HEK293 (cell line): ENCODE measurements around the gene TMPRSS6.
A peak's percentile ranks its signal among the peaks of the same experiment; 100 is the strongest.

Source experiments
- CTCF ChIA-PET: fragments of 350-600 bp; formaldehyde crosslinking; extraction: SDS; loops from one replicate; lab custom pipeline; 2021; ENCODE audit warnings: antibody characterized with exemption; lab: Yijun Ruan, JAX
- POLR2A ChIA-PET: fragments of 300-600 bp; formaldehyde crosslinking; extraction: SDS; loops from one replicate; lab custom pipeline; 2020; ENCODE audit warnings: antibody characterized with exemption, inconsistent platforms; lab: Yijun Ruan, JAX
- H3K27ac ChIP-seq: fragments of 200-500 bp; sonication (Bioruptor generic); 2 replicates; pipeline ENCODE4 v1.5.1; 2014; ENCODE audit warnings: low read depth, low read length, control low read depth, inconsistent platforms; ENCODE audit errors: extremely low read depth
- H3K36me3 ChIP-seq, 2 experiments: fragments of 200-500 bp in 1 of 2; sonication (Bioruptor generic) in 1 of 2; 1 replicate in 1 of 2; 2 replicates in 1 of 2; pipeline ENCODE4 v1.5.1; 2014 to 2017; ENCODE audit warnings: inconsistent platforms in 2 of 2, low read length in 2 of 2; ENCODE audit not compliant: control insufficient read depth in 2 of 2, insufficient read depth in 1 of 2
- H3K4me1 ChIP-seq: fragments of 200-500 bp; sonication (Bioruptor generic); 2 replicates; pipeline ENCODE4 v1.5.1; 2014; ENCODE audit warnings: mild to moderate bottlenecking, low read length, inconsistent platforms; ENCODE audit not compliant: control insufficient read depth, insufficient read depth
- H3K4me3 ChIP-seq: 2 replicates; pipeline ENCODE4 v1.5.1; 2011; ENCODE audit warnings: low read depth, mild to moderate bottlenecking, control low read depth, low read length, moderate library complexity
- H3K9me3 ChIP-seq: fragments of 200-500 bp; sonication (Bioruptor generic); 2 replicates; pipeline ENCODE4 v1.5.1; 2014; ENCODE audit warnings: low read depth, low read length, inconsistent platforms; ENCODE audit not compliant: control insufficient read depth, insufficient read depth
- EGR2 ChIP-seq: fragments of 450-650 bp; formaldehyde crosslinking; IDR thresholded peaks from 2 replicates; pipeline ENCODE4 v1.5.1; 2016; ENCODE audit warnings: low read depth, missing biosample characterization, missing genetic modification characterization
- KLF1 ChIP-seq: fragments of 450-650 bp; formaldehyde crosslinking; IDR thresholded peaks from 2 replicates; pipeline ENCODE4 v1.5.1; 2016; ENCODE audit warnings: missing biosample characterization, missing genetic modification characterization
- MEIS1 ChIP-seq: sonication (generic); formaldehyde crosslinking; IDR thresholded peaks from 2 replicates; pipeline ENCODE4 v1.8.1; 2022; ENCODE audit warnings: missing genetic modification reagents, mild to moderate bottlenecking, borderline replicate concordance
- ZBTB7A ChIP-seq: fragments of 450-650 bp; formaldehyde crosslinking; IDR thresholded peaks from 2 replicates; pipeline ENCODE4 v1.5.1; 2016; ENCODE audit warnings: low read depth, missing biosample characterization, missing genetic modification characterization
- ZNF121 ChIP-seq: fragments of 450-650 bp; formaldehyde crosslinking; IDR thresholded peaks from 2 replicates; pipeline ENCODE4 v1.5.1; 2016; ENCODE audit warnings: missing biosample characterization, missing genetic modification characterization
- ZNF221 ChIP-seq: fragments of 450-650 bp; formaldehyde crosslinking; IDR thresholded peaks from 2 replicates; pipeline ENCODE4 v1.5.1; 2017; ENCODE audit warnings: missing biosample characterization, missing genetic modification characterization, borderline replicate concordance
- ZNF302 ChIP-seq: fragments of 450-650 bp; formaldehyde crosslinking; IDR thresholded peaks from 2 replicates; pipeline ENCODE4 v1.5.1; 2016; ENCODE audit warnings: missing biosample characterization, missing genetic modification characterization, low read depth
- ZNF341 ChIP-seq: fragments of 450-650 bp; formaldehyde crosslinking; IDR thresholded peaks from 2 replicates; pipeline ENCODE4; 2016; ENCODE audit warnings: low read depth, missing biosample characterization, missing genetic modification characterization
- ZNF354C ChIP-seq: fragments of 450-650 bp; formaldehyde crosslinking; IDR thresholded peaks from 2 replicates; pipeline ENCODE4 v1.5.1; 2016; ENCODE audit warnings: missing biosample characterization, missing genetic modification characterization, low read depth, borderline replicate concordance
- ZNF48 ChIP-seq: fragments of 450-650 bp; formaldehyde crosslinking; IDR thresholded peaks from 2 replicates; pipeline ENCODE4 v1.5.1; 2016; ENCODE audit warnings: missing biosample characterization, missing genetic modification characterization
- ZNF548 ChIP-seq: fragments of 450-650 bp; formaldehyde crosslinking; IDR thresholded peaks from 2 replicates; pipeline ENCODE4 v1.5.1; 2016; ENCODE audit warnings: missing biosample characterization, missing genetic modification characterization
- ZNF571 ChIP-seq: fragments of 450-650 bp; formaldehyde crosslinking; IDR thresholded peaks from 2 replicates; pipeline ENCODE4 v1.5.0; 2017; ENCODE audit warnings: missing biosample characterization, missing genetic modification characterization
- ZNF621 ChIP-seq: fragments of 450-650 bp; formaldehyde crosslinking; IDR thresholded peaks from 2 replicates; pipeline ENCODE4 v1.5.1; 2017; ENCODE audit warnings: missing biosample characterization, missing genetic modification characterization
- ZNF670 ChIP-seq: fragments of 450-650 bp; formaldehyde crosslinking; IDR thresholded peaks from 2 replicates; pipeline ENCODE4 v1.5.1; 2016; ENCODE audit warnings: missing biosample characterization, missing genetic modification characterization, low read depth
- ZNF768 ChIP-seq: fragments of 450-650 bp; formaldehyde crosslinking; IDR thresholded peaks from 2 replicates; pipeline ENCODE4 v1.5.1; 2018; ENCODE audit warnings: missing biosample characterization, mild to moderate bottlenecking, missing genetic modification characterization
- ZNF791 ChIP-seq: fragments of 450-650 bp; formaldehyde crosslinking; IDR thresholded peaks from 2 replicates; pipeline ENCODE4 v1.5.1; 2016; ENCODE audit warnings: missing biosample characterization, missing genetic modification characterization
- TF ChIP-seq, protein P1 (sequence below): fragments of 450-650 bp; formaldehyde crosslinking; IDR thresholded peaks from 2 replicates; pipeline ENCODE4 v1.5.1; 2016; ENCODE audit warnings: missing biosample characterization, missing genetic modification characterization

TMPRSS6 gene

DNA sequence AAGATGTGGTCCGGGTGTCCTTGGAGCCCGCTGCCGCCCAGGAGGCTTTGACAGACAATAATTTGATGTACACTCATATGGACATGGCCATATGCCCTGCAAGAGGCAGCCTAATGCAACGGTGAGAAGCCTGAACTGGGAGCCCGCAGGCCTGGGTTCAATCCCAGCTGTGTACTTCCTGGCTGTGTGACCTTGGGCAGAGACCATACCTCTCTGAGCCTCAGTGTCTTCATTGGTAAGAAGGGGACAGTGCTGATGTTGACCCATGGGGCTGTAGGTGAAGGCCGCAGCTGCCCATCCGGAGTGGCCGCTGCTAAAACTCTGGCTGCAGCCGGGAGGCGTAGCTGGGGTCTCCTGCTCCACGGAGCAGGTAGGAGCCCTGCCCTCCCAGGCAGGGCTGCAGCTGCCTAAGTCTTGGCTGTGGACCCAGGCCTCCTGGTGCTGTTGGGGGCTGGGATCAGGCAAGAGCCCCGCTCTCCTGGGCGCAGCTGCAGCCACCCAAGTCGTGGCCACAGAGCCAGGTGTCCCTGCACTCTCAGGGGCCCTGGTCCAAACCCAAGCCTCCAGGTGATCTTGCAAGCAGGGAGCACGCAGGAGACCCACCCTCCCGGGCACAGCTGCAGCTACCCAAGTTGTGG is 31.3 kb upstream of the TMPRSS6 start:
- Histone ChIP-seq H3K4me3 (no peak overlapping the region), H3K9me3 (no peaks in the 10 kb centered on the region), H3K27ac (no peak overlapping the region)
- no peak for TF ChIP-seq ZNF548 (tag by site-specific recombination)
- TF ChIP-seq ZBTB7A (tag by site-specific recombination) = no peak
- 0 out of 2 replicates have a peak, but pooled peaks have one; percentile 29 for TF ChIP-seq ZNF768 (tag by site-specific recombination)
- TF ChIP-seq ZNF48 = no peak
- TF ChIP-seq, all 188 proteins: peak for 1
- ChIA-PET CTCF (interaction anchor here (0.5 to 1.3 kb wide), 8 partner anchors 15 to 550 kb away, joined by 3 to 5 read pairs (median 4); partner anchors contain the start of gene CDC42EP1), POLR2A (interaction anchor here (2.0 kb wide), 1 partner anchor 59 kb away, joined by 6 read pairs; no protein-coding TSS in a partner anchor)
- H3K4me1 ChIP-seq = peaks cover 6% of the 10 kb centered on the region; the same call in 1 of the 2 replicates
- H3K36me3 ChIP-seq = no peaks in the 10 kb centered on the region

DNA sequence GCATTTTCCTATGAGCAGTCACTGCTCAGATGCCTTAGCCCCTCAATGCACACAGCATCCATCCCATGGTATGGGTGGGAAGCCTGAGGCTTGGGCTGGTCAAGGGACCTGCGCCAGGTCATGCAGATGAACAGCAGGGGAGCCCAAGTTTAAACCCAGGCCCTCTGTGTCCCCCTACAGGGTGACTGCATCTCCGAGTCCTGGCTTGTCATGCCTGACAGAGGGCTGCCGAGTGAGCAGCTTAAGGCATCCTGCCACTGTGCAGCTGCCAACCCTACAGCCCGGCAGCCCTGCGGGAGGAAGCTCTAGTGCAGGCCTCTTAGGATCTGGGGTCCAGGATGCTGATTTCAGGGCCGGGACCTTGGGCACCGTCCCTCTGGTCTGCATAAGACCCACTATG is 30.2 kb upstream of the TMPRSS6 start:
- TF ChIP-seq ZNF670 (tag by site-specific recombination) (no peak), ZNF121 (no peak), ZNF571 (no peak), ZBTB7A (tag by site-specific recombination) (no peak), ZNF302 (no peak)
- Histone ChIP-seq H3K36me3 (no peaks in the 10 kb centered on the region), H3K4me3 (no peak overlapping the region), H3K27ac (no peak overlapping the region), H3K9me3 (no peaks in the 10 kb centered on the region), H3K4me1 (no peaks in the 10 kb centered on the region)
- ChIA-PET POLR2A (interaction anchor here (2.0 kb wide), 1 partner anchor 60 kb away, joined by 6 read pairs; no protein-coding TSS in a partner anchor), CTCF (interaction anchor here (0.6 to 1.2 kb wide), 4 partner anchors 34 to 549 kb away, joined by 3 to 4 read pairs (median 3); no protein-coding TSS in a partner anchor)

DNA sequence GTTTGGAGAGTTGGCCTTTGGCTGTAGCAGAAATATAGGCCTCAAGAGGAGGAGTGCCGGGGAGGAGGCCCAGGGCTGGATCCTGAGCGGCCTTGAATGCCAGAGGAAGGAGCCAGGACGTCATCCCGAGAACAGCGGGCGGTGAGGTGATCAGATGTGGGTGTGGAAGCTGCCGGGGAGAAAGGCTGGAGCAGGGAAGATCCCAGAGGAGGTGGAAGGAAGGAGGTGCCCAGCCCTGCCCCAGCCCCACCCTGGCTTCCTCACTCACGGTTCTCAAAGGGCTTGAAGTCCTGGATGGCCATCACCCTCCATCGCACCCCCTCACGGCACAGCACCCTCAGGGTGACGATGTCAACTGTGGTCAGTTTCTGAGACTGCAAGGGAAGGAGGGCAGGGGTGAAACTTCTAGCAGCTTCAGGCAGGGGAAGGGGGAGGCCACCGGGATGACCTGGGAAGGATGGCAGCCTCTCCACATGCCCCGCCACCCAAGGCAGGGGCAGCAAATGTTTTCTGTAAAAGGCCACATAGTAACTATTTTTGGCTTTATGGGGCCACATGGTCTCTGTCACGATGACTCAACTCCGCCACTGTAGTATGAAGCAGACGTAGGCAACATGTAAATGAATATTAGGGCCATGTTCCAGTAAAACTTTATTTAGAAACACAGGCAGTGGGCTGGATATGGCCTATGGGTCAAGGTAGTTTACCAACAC is 29.5 kb upstream of the TMPRSS6 start:
- Histone ChIP-seq H3K9me3 (no peaks in the 10 kb centered on the region), H3K27ac (no peak overlapping the region), H3K4me1 (no peaks in the 10 kb centered on the region), H3K4me3 (no peak overlapping the region)
- peak; percentile 55 for TF ChIP-seq KLF1 (tag by site-specific recombination)
- TF ChIP-seq EGR2 (tag by site-specific recombination) = peak; percentile 24; the same call in 1 of the 2 replicates
- TF ChIP-seq ZNF621 (tag by site-specific recombination) = no peak
- TF ChIP-seq, protein P1, sequence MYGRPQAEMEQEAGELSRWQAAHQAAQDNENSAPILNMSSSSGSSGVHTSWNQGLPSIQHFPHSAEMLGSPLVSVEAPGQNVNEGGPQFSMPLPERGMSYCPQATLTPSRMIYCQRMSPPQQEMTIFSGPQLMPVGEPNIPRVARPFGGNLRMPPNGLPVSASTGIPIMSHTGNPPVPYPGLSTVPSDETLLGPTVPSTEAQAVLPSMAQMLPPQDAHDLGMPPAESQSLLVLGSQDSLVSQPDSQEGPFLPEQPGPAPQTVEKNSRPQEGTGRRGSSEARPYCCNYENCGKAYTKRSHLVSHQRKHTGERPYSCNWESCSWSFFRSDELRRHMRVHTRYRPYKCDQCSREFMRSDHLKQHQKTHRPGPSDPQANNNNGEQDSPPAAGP (tag by site-specific recombination) = 0 out of 2 replicates have a peak, but pooled peaks have one; percentile 14
- peak; percentile 42; the same call in 1 of the 2 replicates for TF ChIP-seq ZNF341
- TF ChIP-seq ZNF354C (tag by site-specific recombination) = no peak
- TF ChIP-seq, all 188 proteins: peak for 4
- ChIA-PET CTCF (interaction anchor here (1.2 kb wide), 1 partner anchor 60 kb away, joined by 3 read pairs; no protein-coding TSS in a partner anchor), POLR2A (no interaction called here)
- H3K36me3 ChIP-seq = no peaks in the 10 kb centered on the region

DNA sequence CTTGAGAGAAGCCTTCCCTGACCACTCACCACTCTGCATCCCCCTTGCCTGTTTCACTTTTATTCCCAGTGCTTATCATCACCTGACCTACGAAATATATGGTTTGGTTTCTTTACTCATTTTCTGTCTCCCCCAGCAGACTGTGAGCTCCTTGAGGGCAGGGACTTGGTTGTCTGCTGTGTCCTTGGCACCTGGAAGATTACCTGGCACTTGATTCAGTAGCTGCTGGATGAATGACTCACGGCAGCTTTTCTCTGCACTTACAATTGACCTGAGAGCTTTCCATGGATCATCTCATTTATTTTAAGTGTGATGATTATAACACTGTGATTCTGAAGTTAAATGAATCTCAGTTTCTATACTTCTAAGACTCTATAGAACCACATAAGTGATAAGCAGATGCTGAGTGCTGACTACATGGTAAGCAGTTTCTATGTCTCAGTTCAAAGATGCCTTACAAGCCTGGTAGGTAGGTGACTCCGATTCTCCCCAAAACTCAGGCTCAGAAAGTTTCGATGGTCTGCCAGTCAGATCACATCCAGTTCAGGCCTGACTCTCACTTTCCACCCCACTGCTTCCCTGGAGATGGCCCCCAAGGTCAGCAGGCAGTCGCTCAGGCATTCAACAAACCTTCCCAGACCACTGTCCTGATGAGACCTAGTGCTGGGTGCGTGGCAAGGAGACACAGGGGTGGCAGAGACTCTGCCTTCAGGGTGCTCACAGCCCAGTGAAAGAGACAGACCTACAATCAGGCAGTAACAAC is 28.6 kb upstream of the TMPRSS6 start:
- Histone ChIP-seq H3K27ac (no peak overlapping the region), H3K4me1 (no peaks in the 10 kb centered on the region), H3K36me3 (no peaks in the 10 kb centered on the region), H3K4me3 (no peak overlapping the region), H3K9me3 (no peaks in the 10 kb centered on the region)
- TF ChIP-seq ZNF791 (tag by site-specific recombination) (no peak), ZNF221 (tag by site-specific recombination) (no peak), MEIS1 (CRISPR knock-in tag) (no peak)
- POLR2A ChIA-PET = no interaction called here
- CTCF ChIA-PET = interaction anchor here (0.6 to 1.1 kb wide), 2 partner anchors 8 to 11 kb away, joined by 3 read pairs; no protein-coding TSS in a partner anchor
